Esophagus mucosa (tissue), 1 donor: ENCODE data around the gene PCNX1. TPM values are rescaled to one million over a fixed set of nuclear protein-coding genes. Genes with fewer than 3 reads are reported as not detected.

Experiments used
- total RNA-seq: library from RNA; stranded (reverse); gene quantifications from one replicate; pipeline ENCODE4 v1.2.4, GENCODE V29; 2023
- donor health status: DM: yes; HTN: yes; CAD: no.

The PCNX1 gene
- total RNA-seq, 1 donor from 2014 or later = 22.9 TPM

Other genes with a start within 250 kb of the PCNX1 start
- gene MAP3K9, start 97.9 kb upstream of the PCNX1 start, total RNA-seq = 20.1 TPM